Natural killer cell treated with Interleukin-12 subunit alpha and Interleukin-12 subunit beta and Interleukin-15 and Interleukin-18, amount 100 ng/mL, for 72 hours (primary cell): ENCODE results near the gene GANAB. TPM values are rescaled to one million over a fixed set of nuclear protein-coding genes. Genes with fewer than 3 reads are reported as not detected.
A peak's percentile ranks its signal among the peaks of the same experiment; 100 is the strongest.
"Not testable (repeated sequence)": the region's sequence is repeated elsewhere in the genome, so short reads cannot be mapped to it uniquely, and the experiment has no call there.

Source experiments
- ATAC-seq, 2 donors: fragments of 150-1000 bp; cut with Tn5 transposase in 1 of 2; sonication (Bioruptor Pico), chemical (Tn5 transposase) in 1 of 2; 2 replicates each; pipeline ENCODE4 v1.10.0; 2021
- DNase-seq: peaks from one replicate; pipeline ENCODE4 v3.0.0; 2022; ENCODE audit warnings: low spot score
- H3K27ac Mint-ChIP-seq, 2 donors: 1 replicate in 1 of 2; 2 replicates in 1 of 2; pipeline ENCODE4 v1.8.0; 2022; ENCODE audit warnings: mixed read lengths in 2 of 2, mild to moderate bottlenecking in 1 of 2, moderate library complexity in 1 of 2
- H3K27me3 Mint-ChIP-seq, 2 donors: 1 replicate in 1 of 2; 2 replicates in 1 of 2; pipeline ENCODE4 v1.8.0; 2022; ENCODE audit warnings: mixed read lengths in 2 of 2
- H3K36me3 Mint-ChIP-seq: one replicate; pipeline ENCODE4 v1.8.0; 2022; ENCODE audit warnings: mixed read lengths
- H3K4me1 Mint-ChIP-seq, 2 donors: 1 replicate in 1 of 2; 2 replicates in 1 of 2; pipeline ENCODE4 v1.8.0; 2022; ENCODE audit warnings: low read depth in 2 of 2, mixed read lengths in 2 of 2, mild to moderate bottlenecking in 1 of 2
- H3K4me3 Mint-ChIP-seq: one replicate; pipeline ENCODE4 v1.8.0; 2022; ENCODE audit warnings: mixed read lengths
- H3K9me3 Mint-ChIP-seq: 2 replicates; pipeline ENCODE4 v1.8.0; 2022; ENCODE audit warnings: mixed read lengths
- total RNA-seq, 2 donors: library from RNA; stranded (reverse); gene quantifications; one replicate each; pipeline ENCODE4 v1.2.3, GENCODE V29; 2022

Gene GANAB
- total RNA-seq, 2 donors from 2014 or later = 269 to 297 TPM

GRCh38 chr11:62676698-62677097 lies 30.3 kb upstream of the GANAB start:
- H3K4me3 Mint-ChIP-seq = peak overlapping the region; percentile 89
- peak; percentile 40 for DNase-seq
- H3K27ac Mint-ChIP-seq = peak overlapping the region; percentile 85 to 94
- peaks cover 30 to 38% of the 10 kb centered on the region in 2 donors for H3K4me1 Mint-ChIP-seq
- H3K36me3 Mint-ChIP-seq = peaks cover 22% of the 10 kb centered on the region
- ATAC-seq = no peak
- H3K27me3 Mint-ChIP-seq = no peaks in the 10 kb centered on the region
- H3K9me3 Mint-ChIP-seq = no peaks in the 10 kb centered on the region

- DNase-seq = peak; percentile 15
- H3K36me3 Mint-ChIP-seq = peaks cover 22% of the 10 kb centered on the region
- ATAC-seq, H3K27ac Mint-ChIP-seq, H3K27me3 Mint-ChIP-seq, H3K4me3 Mint-ChIP-seq, H3K9me3 Mint-ChIP-seq: not testable (repeated sequence)
- H3K4me1 Mint-ChIP-seq = peaks cover 38 to 42% of the 10 kb centered on the region in 2 donors
Observed at GRCh38 chr11:62675415-62675814, 29.0 kb upstream of the GANAB start.

- peaks cover 21% of the 10 kb centered on the region for H3K36me3 Mint-ChIP-seq
- ATAC-seq = no peak
- no peak for DNase-seq
- H3K27ac Mint-ChIP-seq = peak overlapping the region; percentile 91 to 96
- peak overlapping the region; percentile 94 for H3K4me3 Mint-ChIP-seq
- peaks cover 33 to 37% of the 10 kb centered on the region in 2 donors for H3K4me1 Mint-ChIP-seq
- H3K9me3 Mint-ChIP-seq = no peaks in the 10 kb centered on the region
- H3K27me3 Mint-ChIP-seq = no peaks in the 10 kb centered on the region
Observed at GRCh38 chr11:62673196-62673525, 26.7 kb upstream of the GANAB start.

GRCh38 chr11:62671608-62672389 lies 25.4 kb upstream of the GANAB start, which contains the start of the genes LBHD1 and UQCC3:
TSS of gene LBHD1 (minus strand) at chr11:62672267. CDS start at chr11:62670031, 2,236 bp downstream.
TSS of gene UQCC3 (plus strand) at chr11:62671673. CDS start at chr11:62671746, 73 bp downstream.
- DNase-seq (peak; percentile 84), ATAC-seq (peak; percentile 92 to 94)
- peaks cover 25 to 31% of the 10 kb centered on the region in 2 donors for H3K4me1 Mint-ChIP-seq
- peak within 1 kb of the TSS; percentile 94 for H3K4me3 Mint-ChIP-seq
- no peaks in the 10 kb centered on the region for H3K9me3 Mint-ChIP-seq
- H3K27ac Mint-ChIP-seq = peak within 1 kb of the TSS; percentile 91 to 96
- H3K27me3 Mint-ChIP-seq = no peaks in the 10 kb centered on the region
- peaks cover 13% of the 10 kb centered on the region for H3K36me3 Mint-ChIP-seq

- Mint-ChIP-seq H3K27me3 (no peaks in the 10 kb centered on the region), H3K27ac (peak overlapping the region; percentile 91 to 96), H3K4me1 (peaks cover 28 to 34% of the 10 kb centered on the region in 2 donors), H3K9me3 (no peaks in the 10 kb centered on the region), H3K4me3 (peak overlapping the region; percentile 94), H3K36me3 (peaks cover 14% of the 10 kb centered on the region)
- peak; percentile 33 to 45 for ATAC-seq
- no peak for DNase-seq
Observed at GRCh38 chr11:62671236-62671607, 24.8 kb upstream of the GANAB start.

GRCh38 chr11:62669420-62670161 lies 23.2 kb upstream of the GANAB start:
- Mint-ChIP-seq H3K4me3 (peak overlapping the region; percentile 94), H3K4me1 (peaks cover 25 to 33% of the 10 kb centered on the region in 2 donors), H3K9me3 (no peaks in the 10 kb centered on the region), H3K36me3 (peaks cover 9% of the 10 kb centered on the region), H3K27me3 (no peaks in the 10 kb centered on the region), H3K27ac (peak overlapping the region; percentile 91 to 96)
- ATAC-seq (no peak), DNase-seq (no peak)

- H3K9me3 Mint-ChIP-seq = no peaks in the 10 kb centered on the region
- no peaks in the 10 kb centered on the region for H3K27me3 Mint-ChIP-seq
- H3K36me3 Mint-ChIP-seq = peaks cover 16% of the 10 kb centered on the region
- peak overlapping the region; percentile 96 for H3K4me3 Mint-ChIP-seq
- DNase-seq (no peak), ATAC-seq (no peak)
- H3K27ac Mint-ChIP-seq = peak overlapping the region; percentile 89 to 94
- peaks cover 33 to 35% of the 10 kb centered on the region in 2 donors for H3K4me1 Mint-ChIP-seq
Observed at GRCh38 chr11:62667460-62667859, 21.0 kb upstream of the GANAB start.

- Mint-ChIP-seq H3K27ac (peak overlapping the region; percentile 89 to 94), H3K4me1 (peaks cover 31 to 34% of the 10 kb centered on the region in 2 donors), H3K36me3 (peaks cover 17% of the 10 kb centered on the region), H3K4me3 (peak overlapping the region; percentile 96), H3K9me3 (no peaks in the 10 kb centered on the region), H3K27me3 (no peaks in the 10 kb centered on the region)
- DNase-seq (no peak), ATAC-seq (no peak)
Observed at GRCh38 chr11:62666259-62666926, 20.0 kb upstream of the GANAB start.

- peak; percentile 42 to 55 for ATAC-seq
- Mint-ChIP-seq H3K4me1 (peaks cover 25 to 28% of the 10 kb centered on the region in 2 donors), H3K36me3 (peaks cover 17% of the 10 kb centered on the region)
Observed at GRCh38 chr11:62665599-62666258, 19.3 kb upstream of the GANAB start.

GRCh38 chr11:62665075-62665598 lies 18.7 kb upstream of the GANAB start, which contains the start of the genes C11orf98 and CSKMT:
TSS of gene C11orf98 (minus strand) at chr11:62665210. CDS start at chr11:62665169, 41 bp downstream.
TSS of gene CSKMT (plus strand) at chr11:62665312. CDS start at chr11:62665880, 568 bp downstream.
- peak; percentile 96 for DNase-seq
- Mint-ChIP-seq H3K4me3 (peak within 1 kb of the TSS; percentile 96), H3K9me3 (no peaks in the 10 kb centered on the region), H3K36me3 (peaks cover 17% of the 10 kb centered on the region), H3K27me3 (no peaks in the 10 kb centered on the region), H3K27ac (peak within 1 kb of the TSS; percentile 89 to 94), H3K4me1 (peaks cover 23% of the 10 kb centered on the region in 2 donors)
- ATAC-seq = peak; percentile 95 to 97

More at GRCh38 chr11:62665599-62666258, 19.3 kb upstream of the GANAB start:
- Mint-ChIP-seq H3K27ac (peak overlapping the region; percentile 89 to 94), H3K4me3 (peak overlapping the region; percentile 96), H3K27me3 (no peaks in the 10 kb centered on the region), H3K9me3 (no peaks in the 10 kb centered on the region)
- no peak for DNase-seq

- Mint-ChIP-seq H3K4me1 (peaks cover 23% of the 10 kb centered on the region in 2 donors), H3K4me3 (peak overlapping the region; percentile 96), H3K27ac (peak overlapping the region; percentile 89 to 94), H3K27me3 (no peaks in the 10 kb centered on the region), H3K36me3 (peaks cover 17% of the 10 kb centered on the region), H3K9me3 (no peaks in the 10 kb centered on the region)
- no peak for DNase-seq
- peak; percentile 20 to 64 for ATAC-seq
Observed at GRCh38 chr11:62664405-62665074, 18.1 kb upstream of the GANAB start.

- Mint-ChIP-seq H3K36me3 (peaks cover 5% of the 10 kb centered on the region), H3K4me3 (no peak overlapping the region), H3K27me3 (no peaks in the 10 kb centered on the region), H3K27ac (no peak overlapping the region), H3K9me3 (no peaks in the 10 kb centered on the region), H3K4me1 (peaks cover 15% of the 10 kb centered on the region in 2 donors)
- DNase-seq (no peak), ATAC-seq (no peak)
Observed at GRCh38 chr11:62656796-62657429, 10.5 kb upstream of the GANAB start.
